Muscle layer of colon (tissue), 2 donors: Measurements from ENCODE around the gene CCDC171.

ENCODE experiments used
- H3K27ac ChIP-seq: one replicate; pipeline ENCODE4 v1.7.0; 2013; ENCODE audit warnings: low read depth, mild to moderate bottlenecking, low read length, moderate library complexity
- H3K27me3 ChIP-seq, 2 donors: one replicate each; pipeline ENCODE4 v1.7.0; 2013; ENCODE audit warnings: low read length in 2 of 2, mild to moderate bottlenecking in 2 of 2; ENCODE audit not compliant: insufficient read depth in 2 of 2, control insufficient read depth in 1 of 2
- H3K36me3 ChIP-seq: one replicate; pipeline ENCODE4 v1.7.0; 2013; ENCODE audit warnings: mild to moderate bottlenecking, low read length; ENCODE audit not compliant: insufficient read depth
- H3K4me1 ChIP-seq: one replicate; pipeline ENCODE4 v1.7.0; 2013; ENCODE audit warnings: mild to moderate bottlenecking, low read length; ENCODE audit not compliant: insufficient read depth
- H3K4me3 ChIP-seq, 2 donors: one replicate each; pipeline ENCODE4 v1.7.0; 2013; ENCODE audit warnings: low read length in 2 of 2, low read depth in 1 of 2, mild to moderate bottlenecking in 1 of 2, moderate library complexity in 1 of 2
- H3K9ac ChIP-seq: one replicate; pipeline ENCODE4 v1.7.0; 2013; ENCODE audit warnings: low read length
- H3K9me3 ChIP-seq: one replicate; pipeline ENCODE4 v1.7.0; 2013; ENCODE audit warnings: mild to moderate bottlenecking, low read length
- donor health status: abdominal sarcoma.
- donor health status: Adenocarcinoma of cecum.

The CCDC171 gene

DNA sequence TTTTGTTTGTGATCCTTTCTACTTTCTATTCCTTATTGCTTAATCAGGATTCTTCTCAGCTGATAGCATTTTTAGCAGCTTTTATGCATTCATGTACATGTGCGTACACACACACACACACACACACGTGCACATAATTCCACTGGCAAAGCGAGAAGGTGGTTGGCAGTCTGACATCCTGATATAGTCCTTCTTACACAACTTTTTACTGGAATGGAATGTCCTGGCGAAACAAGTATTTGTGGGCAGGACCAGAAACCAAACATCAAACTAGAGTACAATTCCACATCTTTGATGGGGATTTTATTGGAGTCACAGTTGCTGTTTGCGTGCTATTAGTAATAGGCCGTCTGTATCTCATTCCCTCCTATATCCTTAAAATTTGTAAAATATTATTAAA lies 356.5 kb downstream of the CCDC171 start:
- no peaks in the 10 kb centered on the region for H3K27me3 ChIP-seq
- H3K4me1 ChIP-seq: no peaks in the 10 kb centered on the region
- H3K4me3 ChIP-seq: no peak overlapping the region
- no peak overlapping the region for H3K27ac ChIP-seq
- no peaks in the 10 kb centered on the region for H3K36me3 ChIP-seq
- no peak overlapping the region for H3K9ac ChIP-seq
- no peaks in the 10 kb centered on the region for H3K9me3 ChIP-seq

- Histone ChIP-seq H3K4me3 (no peak overlapping the region), H3K36me3 (no peaks in the 10 kb centered on the region), H3K27me3 (no peaks in the 10 kb centered on the region)
Measured at GRCh38 chr9:15915711-15916110, 362.9 kb downstream of the CCDC171 start.

DNA sequence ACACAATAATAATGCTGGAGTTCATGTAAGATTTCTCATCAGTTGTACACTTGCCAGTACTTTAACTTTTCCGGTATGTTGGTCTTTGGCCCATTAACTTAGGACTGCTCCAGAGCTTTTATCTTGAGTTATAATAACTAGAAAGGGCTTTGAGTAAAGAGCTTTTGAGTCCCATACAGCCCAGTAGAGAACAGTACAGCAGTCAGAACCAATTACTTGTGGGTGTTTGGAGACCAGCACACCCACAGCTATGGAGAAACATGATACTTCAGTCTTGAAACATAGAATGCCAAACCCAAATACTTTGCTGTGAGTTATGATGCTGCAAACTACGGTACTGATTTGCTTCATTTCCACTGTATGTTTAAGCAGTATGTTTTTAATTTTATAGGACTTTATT lies 374.3 kb downstream of the CCDC171 start:
- H3K9ac ChIP-seq: no peak overlapping the region
- no peaks in the 10 kb centered on the region for H3K27me3 ChIP-seq
- H3K27ac ChIP-seq: no peak overlapping the region
- no peaks in the 10 kb centered on the region for H3K9me3 ChIP-seq
- H3K36me3 ChIP-seq: no peaks in the 10 kb centered on the region
- H3K4me3 ChIP-seq: no peak overlapping the region
- no peaks in the 10 kb centered on the region for H3K4me1 ChIP-seq

More at GRCh38 chr9:15915711-15916110, 362.9 kb downstream of the CCDC171 start:
- no peak overlapping the region for H3K27ac ChIP-seq
- H3K4me1 ChIP-seq: no peaks in the 10 kb centered on the region
- H3K9ac ChIP-seq: no peak overlapping the region
- no peaks in the 10 kb centered on the region for H3K9me3 ChIP-seq

DNA sequence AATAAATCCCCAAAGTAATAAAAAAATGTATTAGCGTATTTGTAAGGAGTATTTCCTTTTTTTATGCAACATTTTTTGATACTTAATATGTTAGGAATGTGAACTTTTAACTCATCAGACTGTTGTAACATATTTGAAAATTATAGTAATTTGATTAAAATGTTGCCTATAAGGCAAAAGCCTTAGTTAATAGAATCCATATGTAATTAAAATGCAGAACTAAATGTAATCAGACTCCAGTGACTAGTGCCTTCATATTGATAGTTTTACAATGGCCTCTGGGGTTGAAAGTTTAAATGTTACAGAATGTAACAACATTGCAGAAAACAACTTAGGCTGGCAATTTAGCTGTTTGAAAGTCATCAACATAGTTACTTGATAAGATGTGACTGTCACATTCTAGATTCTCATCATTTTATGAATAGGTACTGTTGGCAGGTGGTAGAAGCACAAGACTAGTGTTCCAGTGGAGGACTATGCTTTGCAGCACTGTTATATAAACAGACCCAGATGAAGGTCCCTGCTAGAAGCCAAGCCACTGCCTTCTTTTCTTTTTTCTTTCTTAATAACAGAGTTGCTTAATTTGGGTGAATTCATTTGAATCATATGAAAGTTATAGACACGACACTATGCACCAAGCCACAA lies 382.9 kb downstream of the CCDC171 start:
- H3K4me3 ChIP-seq: no peak overlapping the region
- H3K9me3 ChIP-seq: no peaks in the 10 kb centered on the region
- no peak overlapping the region for H3K9ac ChIP-seq
- no peaks in the 10 kb centered on the region for H3K36me3 ChIP-seq
- no peak overlapping the region for H3K27ac ChIP-seq
- no peaks in the 10 kb centered on the region for H3K4me1 ChIP-seq
- H3K27me3 ChIP-seq: no peaks in the 10 kb centered on the region

GRCh38 chr9:15936306-15936921 lies 383.6 kb downstream of the CCDC171 start:
- no peak overlapping the region for H3K27ac ChIP-seq
- H3K9ac ChIP-seq: no peak overlapping the region
- no peaks in the 10 kb centered on the region for H3K36me3 ChIP-seq
- no peaks in the 10 kb centered on the region for H3K9me3 ChIP-seq
- H3K4me3 ChIP-seq: no peak overlapping the region
- H3K4me1 ChIP-seq: no peaks in the 10 kb centered on the region
- H3K27me3 ChIP-seq: no peaks in the 10 kb centered on the region

DNA sequence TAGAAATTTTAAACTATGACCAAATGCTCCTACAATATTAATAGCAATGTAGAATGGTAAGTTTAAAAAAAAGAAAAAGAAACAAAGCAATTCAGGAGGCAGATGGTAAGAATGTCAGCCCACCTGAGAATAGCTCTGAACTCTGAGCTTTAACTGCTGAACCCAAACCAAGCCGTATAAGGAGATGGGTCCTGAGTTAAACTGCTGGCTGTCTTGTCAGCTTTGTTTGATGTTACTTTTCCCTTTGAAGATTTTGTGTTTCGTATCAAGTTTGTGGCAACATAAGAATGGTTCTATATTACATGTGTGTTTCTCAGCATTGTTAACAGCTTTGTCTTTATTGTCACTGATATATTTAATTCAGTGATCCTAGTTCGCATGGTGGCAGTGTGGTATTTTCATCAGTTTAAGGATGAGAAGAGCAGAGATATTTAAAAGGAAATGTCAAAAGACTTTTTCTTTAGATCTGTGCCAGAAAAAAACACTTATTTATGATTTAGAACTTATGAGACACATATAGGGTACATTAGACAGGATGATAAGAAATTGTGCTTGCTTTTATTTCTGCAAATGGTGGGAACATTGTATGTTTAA lies 390.1 kb downstream of the CCDC171 start:
- Histone ChIP-seq H3K36me3 (no peaks in the 10 kb centered on the region), H3K9ac (no peak overlapping the region), H3K27me3 (no peaks in the 10 kb centered on the region), H3K27ac (no peak overlapping the region), H3K4me1 (no peaks in the 10 kb centered on the region), H3K4me3 (no peak overlapping the region), H3K9me3 (no peaks in the 10 kb centered on the region)

- Histone ChIP-seq H3K4me3 (no peak overlapping the region), H3K36me3 (no peaks in the 10 kb centered on the region), H3K27ac (no peak overlapping the region), H3K9me3 (no peaks in the 10 kb centered on the region), H3K27me3 (no peaks in the 10 kb centered on the region), H3K4me1 (no peaks in the 10 kb centered on the region), H3K9ac (no peak overlapping the region)
Measured at GRCh38 chr9:15944341-15944740, 391.5 kb downstream of the CCDC171 start.

DNA sequence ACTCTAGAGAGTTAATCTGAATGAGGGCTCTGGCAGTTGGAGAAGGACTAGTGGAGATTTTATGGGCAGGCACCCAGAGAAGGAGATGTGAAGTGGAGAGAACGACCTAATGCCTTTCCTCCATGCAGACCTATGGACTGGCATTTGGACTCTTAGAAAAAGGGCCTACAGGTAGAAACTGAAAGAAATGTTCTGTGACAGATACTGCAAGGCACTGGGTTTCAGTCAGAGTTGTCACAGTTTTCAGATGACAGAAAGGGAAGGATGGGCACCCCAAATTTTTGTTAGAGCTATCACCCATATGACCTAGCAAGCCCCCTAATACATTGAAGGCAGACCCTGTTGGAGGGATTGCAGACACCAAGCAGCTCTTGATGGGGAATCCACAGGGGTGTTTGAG lies 406.8 kb downstream of the CCDC171 start:
- no peak overlapping the region for H3K4me3 ChIP-seq
- no peaks in the 10 kb centered on the region for H3K9me3 ChIP-seq
- no peaks in the 10 kb centered on the region for H3K27me3 ChIP-seq
- no peak overlapping the region for H3K27ac ChIP-seq
- H3K9ac ChIP-seq: no peak overlapping the region
- no peaks in the 10 kb centered on the region for H3K4me1 ChIP-seq
- no peaks in the 10 kb centered on the region for H3K36me3 ChIP-seq

DNA sequence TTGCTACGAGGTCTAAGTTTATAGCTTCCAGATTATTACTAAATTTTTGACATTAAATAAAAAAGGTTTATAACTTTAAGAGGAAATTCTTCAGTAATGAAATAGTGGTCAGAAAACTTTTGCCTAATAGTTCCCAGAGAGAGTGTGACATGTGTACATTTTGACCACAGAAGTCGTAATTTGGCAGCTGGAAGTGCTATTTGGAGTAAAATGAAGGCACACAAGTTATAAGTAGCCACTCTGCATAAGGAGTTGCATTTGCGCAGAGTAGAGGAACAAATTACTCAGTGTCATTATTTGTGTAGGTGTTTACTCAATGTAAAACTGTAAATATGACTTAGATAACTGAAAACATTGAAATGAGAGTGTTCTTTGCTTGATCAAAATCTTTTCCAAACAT lies 408.4 kb downstream of the CCDC171 start:
- Histone ChIP-seq H3K9ac (no peak overlapping the region), H3K9me3 (no peaks in the 10 kb centered on the region), H3K36me3 (no peaks in the 10 kb centered on the region), H3K27ac (no peak overlapping the region), H3K4me3 (no peak overlapping the region), H3K4me1 (no peaks in the 10 kb centered on the region), H3K27me3 (no peaks in the 10 kb centered on the region)

DNA sequence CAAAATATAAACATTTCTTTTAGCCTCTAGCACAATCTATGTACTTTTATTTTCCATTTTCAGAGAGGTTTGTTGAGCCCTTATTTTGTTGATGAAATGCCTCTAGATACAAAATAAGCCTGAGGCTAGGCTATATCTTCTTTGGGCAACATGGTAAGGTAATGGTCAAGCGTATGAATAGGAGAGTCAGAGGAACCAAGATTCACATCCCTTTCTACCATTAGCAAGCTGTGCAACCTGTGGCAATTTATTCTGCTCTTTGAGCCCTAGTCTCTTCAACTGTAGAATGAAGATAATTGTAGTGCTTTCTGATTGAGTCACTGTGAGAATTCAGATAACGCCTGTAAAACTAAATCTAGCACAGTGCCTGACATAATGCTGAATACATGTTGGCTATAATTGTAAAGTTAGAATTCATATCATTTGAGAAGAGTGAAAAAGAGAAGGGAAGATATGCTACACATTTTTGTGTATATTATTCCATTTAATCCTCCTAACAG lies 412.5 kb downstream of the CCDC171 start:
- H3K4me3 ChIP-seq: no peak overlapping the region
- no peaks in the 10 kb centered on the region for H3K9me3 ChIP-seq
- H3K27me3 ChIP-seq: no peaks in the 10 kb centered on the region
- no peaks in the 10 kb centered on the region for H3K4me1 ChIP-seq
- no peak overlapping the region for H3K27ac ChIP-seq
- no peak overlapping the region for H3K9ac ChIP-seq
- no peaks in the 10 kb centered on the region for H3K36me3 ChIP-seq

DNA sequence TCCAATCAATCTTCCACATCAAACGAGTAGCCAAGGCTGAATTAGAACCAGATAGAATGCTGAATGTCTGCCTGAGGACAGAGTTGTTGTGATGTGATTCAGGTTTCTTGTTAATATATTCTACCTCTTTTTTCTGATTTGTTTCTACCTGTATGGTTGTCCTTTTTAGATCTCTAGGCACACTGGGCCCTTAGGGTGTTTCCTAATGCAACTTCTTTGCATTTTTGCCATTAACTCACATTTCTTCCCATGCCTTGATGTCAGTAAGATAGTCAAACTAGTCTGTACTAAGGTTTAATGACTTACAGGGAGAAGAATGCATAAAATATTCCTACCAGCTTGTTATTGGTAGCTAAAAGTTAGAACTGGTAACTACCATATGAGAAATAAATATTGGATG lies 413.6 kb downstream of the CCDC171 start:
- H3K9me3 ChIP-seq: no peaks in the 10 kb centered on the region
- H3K4me3 ChIP-seq: no peak overlapping the region
- H3K4me1 ChIP-seq: no peaks in the 10 kb centered on the region
- no peaks in the 10 kb centered on the region for H3K27me3 ChIP-seq
- no peak overlapping the region for H3K27ac ChIP-seq
- H3K9ac ChIP-seq: no peak overlapping the region
- H3K36me3 ChIP-seq: no peaks in the 10 kb centered on the region

DNA sequence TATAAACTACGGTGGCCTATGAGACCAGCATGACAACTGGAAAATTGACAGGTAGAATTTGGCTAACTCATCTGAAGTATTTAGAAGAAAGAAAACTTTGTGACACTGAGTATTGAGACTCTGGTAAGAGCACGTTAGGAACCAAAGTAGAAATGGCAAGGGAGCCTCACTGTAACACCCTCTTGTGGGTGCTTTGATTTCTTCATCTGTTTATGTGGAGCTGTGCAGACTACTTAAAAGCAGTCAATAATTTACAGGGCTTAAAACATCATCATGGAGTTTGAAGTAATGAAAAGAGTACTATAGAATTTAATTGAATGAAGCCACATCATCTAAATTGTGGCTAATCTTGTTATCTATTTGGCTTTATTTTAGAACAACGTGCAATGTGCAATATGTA lies 414.2 kb downstream of the CCDC171 start:
- Histone ChIP-seq H3K36me3 (no peaks in the 10 kb centered on the region), H3K9ac (no peak overlapping the region), H3K9me3 (no peaks in the 10 kb centered on the region), H3K27me3 (no peaks in the 10 kb centered on the region), H3K27ac (no peak overlapping the region), H3K4me3 (no peak overlapping the region), H3K4me1 (no peaks in the 10 kb centered on the region)
